Mucosa of descending colon (tissue), 3 donors: ENCODE measurements around the gene KCNIP2. TPM values are rescaled to one million over a fixed set of nuclear protein-coding genes. Genes with fewer than 3 reads are reported as not detected.

Experiments
- ATAC-seq: fragments of 200-7000 bp; cut with Tn5 transposase; one replicate; pipeline ENCODE4 v1.9.1; 2020; ENCODE audit warnings: mild to moderate bottlenecking, moderate library complexity
- DNase-seq, 3 donors: peaks; one replicate each; pipeline ENCODE4 v3.0.0-alpha.2; 2020
- H3K36me3 ChIP-seq: fragments of 200-600 bp; one replicate; pipeline ENCODE4 v1.8.0; 2021; ENCODE audit warnings: low read depth, mild to moderate bottlenecking
- H3K4me1 ChIP-seq: fragments of 200-600 bp; one replicate; pipeline ENCODE4 v1.8.0; 2021; ENCODE audit warnings: low read depth, mild to moderate bottlenecking
- H3K4me3 ChIP-seq: fragments of 200-600 bp; one replicate; pipeline ENCODE4 v1.8.0; 2021; ENCODE audit warnings: mild to moderate bottlenecking
- H3K9me3 ChIP-seq: fragments of 200-600 bp; one replicate; pipeline ENCODE4 v1.8.0; 2021; ENCODE audit warnings: mild to moderate bottlenecking
- intact Hi-C, 2 donors: fragments of 100-400 bp; cut with DNase I in 1 of 2; cut with micrococcal nuclease in 1 of 2; formaldehyde crosslinking; loops; one replicate each; pipeline versions ENCODE4 v1.11.0 to v1.11.1; 2022; cut with DNase I, micrococcal nuclease
- total RNA-seq, 3 donors: library from RNA; stranded (reverse); fragmentation: NEBNext Ultra II Directional in 2 of 3; extraction: Animal tissue kit (Norgen Biotek cat#: 25700) in 2 of 3; gene quantifications; one replicate each; pipeline versions ENCODE4 v1.2.1 to v1.2.4, GENCODE V29; 2021 to 2023
- TF ChIP-seq, protein P1 (sequence below): fragments of 200-600 bp; IDR thresholded peaks from one replicate; pipeline ENCODE4 v1.8.0; 2022; ENCODE audit warnings: antibody characterized with exemption, mild to moderate bottlenecking
- donor health status: DM: no; HTN: no; CAD: no; lungs with moderate emphysema.
- donor health status: DM: no; HTN: no; CAD: no.
- donor health status: DM: no; HTN: yes; CAD: no.

KCNIP2 gene
- total RNA-seq, 3 donors from 2014 or later = 3.7 to 5.9 (median 4.2) TPM

DNA sequence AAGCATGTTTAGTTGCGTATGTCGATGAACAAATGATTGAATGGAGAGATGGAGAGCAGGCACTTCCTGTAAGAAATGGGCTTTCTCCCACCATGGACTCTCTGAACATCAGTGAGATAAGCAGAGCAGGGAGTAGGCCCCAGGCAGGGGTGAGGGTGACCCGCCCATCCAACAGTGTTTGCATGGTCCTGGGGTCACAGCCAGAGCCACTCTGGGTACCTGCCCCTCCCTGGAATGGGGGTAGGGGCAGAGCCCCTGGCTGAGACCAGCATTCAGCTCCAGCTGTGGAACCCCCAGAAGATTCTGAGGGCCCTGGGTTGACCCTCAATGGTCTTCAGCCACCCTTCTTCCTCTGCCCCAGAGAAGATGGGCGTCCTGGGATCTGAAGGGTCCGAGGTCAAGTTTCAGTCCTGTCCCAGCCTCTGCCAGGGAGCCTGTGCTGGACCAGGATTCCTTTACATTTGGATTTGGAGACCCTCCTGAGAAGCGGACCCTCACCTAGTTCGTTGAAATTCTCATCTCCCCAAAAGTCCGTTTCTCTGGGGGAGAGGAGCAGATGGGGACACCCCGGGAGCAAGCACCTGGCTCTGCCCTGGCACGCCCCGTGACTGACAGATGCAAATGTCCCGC is 65.3 kb downstream of the KCNIP2 start:
- ATAC-seq (no peak), DNase-seq (no peak)
- H3K36me3 ChIP-seq = no peaks in the 10 kb centered on the region
- no peak overlapping the region for H3K4me3 ChIP-seq
- intact Hi-C loops = loop anchor here in 1 of 2 donors (10.0 kb wide), 1 partner anchor 173 kb away; no protein-coding TSS in a partner anchor
- H3K4me1 ChIP-seq = peaks cover 45% of the 10 kb centered on the region
- H3K9me3 ChIP-seq = no peaks in the 10 kb centered on the region
- TF ChIP-seq, protein P1, sequence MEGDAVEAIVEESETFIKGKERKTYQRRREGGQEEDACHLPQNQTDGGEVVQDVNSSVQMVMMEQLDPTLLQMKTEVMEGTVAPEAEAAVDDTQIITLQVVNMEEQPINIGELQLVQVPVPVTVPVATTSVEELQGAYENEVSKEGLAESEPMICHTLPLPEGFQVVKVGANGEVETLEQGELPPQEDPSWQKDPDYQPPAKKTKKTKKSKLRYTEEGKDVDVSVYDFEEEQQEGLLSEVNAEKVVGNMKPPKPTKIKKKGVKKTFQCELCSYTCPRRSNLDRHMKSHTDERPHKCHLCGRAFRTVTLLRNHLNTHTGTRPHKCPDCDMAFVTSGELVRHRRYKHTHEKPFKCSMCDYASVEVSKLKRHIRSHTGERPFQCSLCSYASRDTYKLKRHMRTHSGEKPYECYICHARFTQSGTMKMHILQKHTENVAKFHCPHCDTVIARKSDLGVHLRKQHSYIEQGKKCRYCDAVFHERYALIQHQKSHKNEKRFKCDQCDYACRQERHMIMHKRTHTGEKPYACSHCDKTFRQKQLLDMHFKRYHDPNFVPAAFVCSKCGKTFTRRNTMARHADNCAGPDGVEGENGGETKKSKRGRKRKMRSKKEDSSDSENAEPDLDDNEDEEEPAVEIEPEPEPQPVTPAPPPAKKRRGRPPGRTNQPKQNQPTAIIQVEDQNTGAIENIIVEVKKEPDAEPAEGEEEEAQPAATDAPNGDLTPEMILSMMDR = no peak

DNA sequence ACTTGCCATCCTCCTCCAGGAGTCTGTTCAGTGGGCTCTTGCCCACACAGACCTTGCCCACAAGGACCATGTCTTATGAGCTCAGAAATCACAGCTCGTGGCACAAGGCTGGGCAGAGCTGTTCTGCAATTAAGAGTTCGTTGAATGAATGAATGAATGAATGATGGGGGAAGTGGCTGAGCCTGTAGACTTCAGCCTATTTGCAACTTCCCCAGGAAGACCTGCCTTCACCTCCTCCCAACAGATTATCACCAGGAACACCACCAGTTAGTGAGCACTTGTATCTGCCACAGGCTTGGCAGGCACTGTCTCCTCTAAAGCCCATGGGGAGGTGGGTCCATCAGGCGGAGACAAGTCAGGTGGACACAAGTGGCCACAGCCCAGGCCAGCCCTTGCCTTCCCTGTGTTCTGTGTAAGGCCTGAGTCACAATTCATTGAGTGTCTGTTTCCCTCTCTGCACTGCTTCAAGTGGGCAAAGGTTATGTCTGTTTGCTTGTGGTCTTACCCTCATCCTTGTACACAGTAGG is 65.9 kb downstream of the KCNIP2 start:
- TF ChIP-seq, protein P1 = no peak
- no peak overlapping the region for H3K4me3 ChIP-seq
- ATAC-seq = peak; percentile 3
- no peak for DNase-seq
- intact Hi-C loops = loop anchor here in 1 of 2 donors (10.0 kb wide), 1 partner anchor 173 kb away; no protein-coding TSS in a partner anchor
- no peaks in the 10 kb centered on the region for H3K36me3 ChIP-seq
- H3K4me1 ChIP-seq = peaks cover 42% of the 10 kb centered on the region
- H3K9me3 ChIP-seq = no peaks in the 10 kb centered on the region

DNA sequence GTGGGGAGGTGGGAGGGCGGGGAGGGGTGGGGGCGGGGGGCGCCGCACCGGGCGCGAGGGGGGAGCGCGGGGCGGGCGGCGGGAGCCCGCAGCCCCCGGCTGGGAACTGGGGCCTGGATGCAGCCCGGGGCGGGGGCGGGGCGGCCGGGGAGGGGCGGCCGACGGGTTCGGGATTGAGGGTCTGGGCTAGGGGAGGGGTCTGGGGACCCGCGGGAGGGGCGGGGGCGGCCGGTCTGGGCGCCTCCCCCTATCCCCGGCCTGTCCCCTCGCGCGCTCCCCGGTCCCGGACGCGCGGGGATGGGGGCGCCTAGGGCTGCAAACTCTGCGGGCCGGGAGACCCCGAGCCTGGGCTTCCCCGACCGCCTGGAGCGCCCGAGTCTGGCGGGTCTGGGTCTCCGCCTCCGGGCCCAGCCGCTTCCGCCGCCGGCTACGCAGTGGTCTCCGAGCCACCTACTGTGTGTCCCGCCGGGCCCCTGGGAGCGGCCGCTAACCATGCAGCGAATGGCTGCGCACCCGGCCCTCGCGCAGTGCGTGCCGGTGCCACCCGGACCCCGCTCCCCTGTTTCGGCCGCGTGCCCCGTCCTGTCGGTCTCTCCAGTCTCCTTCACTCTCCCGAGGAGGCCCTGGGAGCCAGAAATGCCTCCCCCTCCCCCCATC is 67.3 kb downstream of the KCNIP2 start:
- TF ChIP-seq, protein P1 = no peak
- no peaks in the 10 kb centered on the region for H3K36me3 ChIP-seq
- H3K9me3 ChIP-seq = no peaks in the 10 kb centered on the region
- no peak for ATAC-seq
- DNase-seq = no peak
- intact Hi-C loops = loop anchor here in 1 of 2 donors (10.0 kb wide), 1 partner anchor 171 kb away; no protein-coding TSS in a partner anchor
- peaks cover 34% of the 10 kb centered on the region for H3K4me1 ChIP-seq
- no peak overlapping the region for H3K4me3 ChIP-seq

Other genes with a start within 250 kb of the KCNIP2 start
- gene FBXW4, start 148.6 kb downstream of the KCNIP2 start, total RNA-seq = 100 to 1,000 TPM in 1 of 3 donors, 10 to 100 TPM in 2; 57.3 to 126 (median 73.3) TPM
- gene FGF8, start 67.7 kb downstream of the KCNIP2 start, total RNA-seq = not detected
- gene NPM3, start 60.4 kb downstream of the KCNIP2 start, total RNA-seq = 10 to 100 TPM; 14.4 to 27.4 (median 15.3) TPM
- gene OGA, start 25.4 kb downstream of the KCNIP2 start, total RNA-seq = 100 to 1,000 TPM in 2 of 3 donors, 10 to 100 TPM in 1; 80.8 to 112 (median 110) TPM
- gene ARMH3, start 212.4 kb upstream of the KCNIP2 start, total RNA-seq = 10 to 100 TPM; 25.8 to 45.6 (median 28.1) TPM
- gene HPS6, start 221.5 kb upstream of the KCNIP2 start, total RNA-seq = 10 to 100 TPM; 17.8 to 21.4 (median 18.3) TPM